ENCODE data around the gene SLC25A45.
A peak's percentile ranks its signal among the peaks of the same experiment; 100 is the strongest.

Gene SLC25A45

DNA sequence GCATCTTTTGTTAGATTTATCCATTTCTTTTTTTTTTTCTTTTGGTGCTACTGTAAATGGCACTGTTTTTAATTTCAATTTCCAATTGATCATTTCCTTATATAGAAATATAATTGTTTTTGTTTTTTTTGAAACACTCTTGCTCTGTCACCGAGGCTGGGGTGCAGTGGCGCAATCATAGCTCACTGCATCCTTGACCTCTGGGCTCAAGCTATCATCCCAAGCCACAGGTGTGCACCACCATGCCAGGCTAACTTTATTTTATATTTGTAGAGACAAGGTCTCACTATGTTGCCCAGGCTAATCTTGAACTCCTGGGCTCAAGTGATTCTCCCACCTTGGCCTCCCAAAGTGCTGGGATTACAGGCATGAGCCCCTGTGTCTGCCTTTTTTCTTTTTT is 20.3 kb upstream of the SLC25A45 start:
- DNase-seq, result no peak

DNA sequence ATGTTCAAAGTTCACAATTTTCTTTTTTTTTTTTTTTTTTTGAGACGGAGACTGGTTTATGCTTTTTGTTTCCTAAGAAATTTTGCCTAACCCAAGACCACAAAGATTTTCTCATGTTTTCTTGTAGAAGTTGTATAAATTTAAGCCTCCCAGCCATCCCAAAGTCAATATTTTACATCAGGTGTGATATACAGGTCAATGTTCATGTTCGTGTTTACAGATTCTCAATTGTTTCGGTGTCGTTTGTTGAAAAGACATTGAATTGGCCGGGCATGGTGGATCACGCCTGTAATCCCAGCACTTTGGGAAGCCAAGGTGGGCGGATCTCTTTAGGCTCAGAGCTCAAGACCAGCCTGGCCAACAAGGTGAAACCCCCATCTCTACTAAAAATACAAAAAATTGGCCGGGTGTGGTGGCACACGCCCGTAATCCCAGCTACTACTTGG is 19.4 kb upstream of the SLC25A45 start:
- DNase-seq, result no peak

DNA sequence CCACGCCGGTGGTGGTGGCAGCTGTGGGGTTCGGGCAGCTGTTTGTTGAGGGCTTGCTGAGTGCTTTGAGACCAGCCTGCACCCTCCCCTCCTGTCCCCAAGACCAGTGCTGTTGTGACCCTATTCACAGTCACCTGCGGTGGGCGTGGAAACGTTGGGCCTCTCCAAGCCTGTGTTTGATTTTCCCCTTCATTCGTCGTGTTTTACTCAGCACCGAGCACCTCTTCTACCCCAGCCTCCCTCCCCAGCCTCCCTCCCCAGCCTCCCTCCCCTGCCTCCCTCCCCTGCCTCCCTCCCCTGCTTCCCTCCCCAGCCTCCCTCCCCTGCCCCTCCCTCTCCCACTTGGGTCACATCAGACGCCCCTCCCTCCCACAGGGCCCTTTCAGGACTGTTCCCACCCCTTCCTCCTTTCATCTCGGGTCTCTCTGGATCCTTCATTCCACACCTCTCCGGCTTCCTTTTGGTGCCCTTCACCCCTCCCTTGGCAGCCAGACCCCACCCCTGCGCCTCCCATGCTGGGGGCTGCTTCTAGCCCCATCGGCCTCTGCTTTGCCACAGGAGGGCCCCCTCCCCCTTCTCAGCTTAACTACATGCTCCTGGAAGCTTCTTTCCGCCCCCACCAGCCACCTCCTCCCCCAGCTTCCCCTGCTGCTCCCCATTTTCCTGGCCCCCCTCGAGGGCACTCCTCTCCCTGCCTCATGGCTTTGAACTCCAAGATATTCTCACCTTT is 18.8 kb upstream of the SLC25A45 start:
- no peak for DNase-seq

DNA sequence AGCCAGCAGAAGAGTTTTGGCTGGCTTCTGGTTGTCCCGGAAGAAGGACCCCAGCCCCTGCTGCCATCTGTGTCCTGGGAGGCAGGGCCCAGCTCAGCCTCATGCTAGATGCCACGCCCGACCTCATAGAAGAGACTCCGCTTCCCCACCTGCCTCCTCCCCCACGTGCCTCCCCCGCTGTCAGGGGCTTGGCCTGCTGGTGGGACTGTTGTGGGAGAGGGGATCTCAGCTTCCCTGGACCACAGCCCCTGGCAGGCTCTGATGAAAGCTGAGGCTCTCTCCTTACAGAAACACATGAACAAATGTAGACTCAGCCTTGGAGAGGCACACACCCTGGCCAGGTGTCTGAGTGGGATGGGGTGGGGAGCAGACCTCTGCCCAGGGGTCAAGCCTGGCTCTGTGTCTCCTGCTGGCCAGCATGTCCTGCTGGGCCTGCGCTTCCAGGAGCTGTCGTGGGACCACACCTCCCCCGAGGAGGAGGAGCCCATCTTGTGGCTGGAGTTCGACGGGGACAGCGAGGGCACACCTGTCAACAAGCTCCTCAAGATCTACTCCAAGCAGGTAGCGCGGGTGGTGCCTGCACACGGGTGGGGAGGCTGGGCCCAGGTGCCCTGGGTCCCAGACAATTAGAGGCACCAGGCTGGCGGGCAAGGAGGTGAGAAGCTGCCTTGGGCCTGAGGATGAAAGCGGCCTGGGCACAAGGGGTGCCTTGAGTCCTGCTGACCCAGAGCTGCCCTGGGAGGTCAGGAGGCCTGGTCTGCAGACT is 18.0 kb upstream of the SLC25A45 start:
- DNase-seq, result no peak

DNA sequence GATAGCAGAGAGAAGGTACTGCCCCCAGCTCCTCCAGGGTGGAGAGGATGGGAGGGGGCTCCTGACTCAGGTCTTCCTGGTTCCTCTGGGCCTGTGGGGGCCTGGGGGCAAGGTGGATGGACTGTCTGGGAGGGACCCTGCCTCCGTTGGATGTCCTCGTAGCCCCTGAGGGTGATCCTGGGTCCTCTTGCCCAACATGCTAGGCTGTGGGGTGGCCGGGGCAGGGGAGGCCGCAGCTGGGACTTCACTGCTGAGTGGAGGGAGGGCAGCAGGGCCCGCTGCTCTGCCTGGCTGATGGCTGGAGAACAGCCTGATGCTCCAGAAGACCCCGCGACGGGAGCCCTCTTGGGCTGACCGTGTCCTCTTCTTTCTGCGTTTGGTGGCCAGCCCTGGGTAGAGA is 17.4 kb upstream of the SLC25A45 start:
- no peak for DNase-seq

DNA sequence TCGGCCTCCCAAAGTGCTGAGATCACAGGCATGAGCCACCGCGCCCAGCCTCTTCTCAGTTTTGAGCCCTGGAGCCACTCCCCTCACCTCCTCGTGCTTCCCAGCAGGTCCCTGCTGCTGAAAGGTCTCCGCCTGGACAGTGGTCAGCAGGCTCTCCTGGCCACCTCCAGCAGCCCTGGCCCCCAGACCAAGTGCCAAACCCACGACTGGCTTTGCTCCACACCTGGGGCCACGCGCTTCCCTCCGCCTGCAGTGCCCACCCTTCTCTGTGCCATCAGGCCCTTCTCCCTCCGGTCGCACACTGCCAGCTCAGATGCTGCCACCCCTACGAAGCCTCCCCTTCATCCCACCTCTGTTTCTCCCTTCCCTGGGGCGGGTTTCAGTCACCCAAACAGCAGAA is 16.8 kb upstream of the SLC25A45 start:
- no peak for DNase-seq

DNA sequence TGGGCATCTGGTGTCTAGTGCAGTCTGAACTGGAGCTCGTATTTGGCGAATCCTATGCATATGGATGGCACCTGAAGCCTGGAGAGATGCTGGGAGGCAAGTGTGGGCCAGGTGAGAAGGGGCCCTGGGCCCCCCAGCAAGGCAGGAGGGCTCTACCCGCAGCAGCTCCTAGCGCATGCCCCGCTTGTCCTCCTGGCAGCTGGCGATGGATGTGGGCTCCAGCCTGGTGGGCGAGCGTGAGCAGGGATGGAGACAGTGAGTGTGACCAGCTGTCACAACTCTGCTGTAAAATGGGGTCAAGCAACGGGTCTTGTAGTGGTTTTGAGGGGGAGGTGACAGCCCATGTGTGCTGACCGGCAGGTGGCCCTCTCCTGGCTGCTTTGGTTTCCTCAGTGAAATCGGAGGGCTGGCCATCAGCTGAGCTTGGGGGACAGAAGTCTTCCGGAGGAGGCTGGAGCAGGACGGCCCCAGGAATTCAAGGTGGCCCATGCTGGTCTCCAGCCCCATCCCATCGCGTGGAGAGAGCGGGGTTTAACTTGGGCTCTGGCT is 16.0 kb upstream of the SLC25A45 start:
- no peak for DNase-seq

DNA sequence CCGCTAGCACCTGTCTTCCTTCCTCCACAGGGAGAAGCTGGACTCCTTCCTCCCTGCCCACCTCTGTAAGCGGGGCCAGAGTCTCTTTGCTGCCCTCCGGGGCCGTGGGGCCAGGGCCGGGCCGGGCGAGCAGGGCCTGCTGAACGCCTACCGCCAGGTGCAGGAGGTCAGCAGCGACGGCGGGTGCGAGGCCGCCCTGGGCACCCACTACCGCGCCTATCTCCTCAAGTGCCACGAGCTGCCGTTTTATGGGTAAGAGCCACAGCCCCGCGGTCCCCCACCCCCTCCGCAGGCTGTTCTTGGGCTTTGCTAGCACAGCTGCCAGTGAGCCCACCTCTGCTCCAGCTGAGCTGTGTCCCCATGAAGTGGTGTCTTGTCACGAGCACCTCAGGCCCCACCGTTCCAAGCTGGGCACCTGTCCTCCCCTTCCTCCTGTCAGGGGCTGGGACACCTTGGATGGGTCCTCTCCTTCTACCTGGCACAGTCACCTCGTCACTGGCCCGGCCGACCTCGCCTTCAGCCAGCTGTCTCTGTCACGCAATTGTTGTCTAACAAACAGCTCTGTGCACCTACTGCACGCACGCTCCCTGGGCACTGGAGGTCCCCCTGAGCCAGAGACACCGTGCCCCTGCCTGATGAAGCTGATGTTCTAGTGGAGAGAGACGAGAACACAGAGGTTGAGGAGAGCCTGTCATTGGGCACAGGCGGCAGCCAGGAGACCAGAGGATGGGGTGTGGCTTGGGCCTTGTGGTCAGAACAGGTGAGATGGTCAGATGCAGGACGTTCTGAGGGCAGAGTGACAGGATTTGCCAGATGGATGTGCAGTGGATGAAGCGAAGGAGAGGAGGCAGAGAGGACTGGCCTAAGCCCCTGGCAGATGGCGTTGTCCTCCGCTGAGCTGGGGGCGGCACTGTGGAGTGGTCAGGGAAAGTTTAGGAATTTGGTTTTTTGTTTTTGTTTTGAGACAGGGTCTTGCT is 14.6 kb upstream of the SLC25A45 start:
- DNase-seq, result no peak

DNA sequence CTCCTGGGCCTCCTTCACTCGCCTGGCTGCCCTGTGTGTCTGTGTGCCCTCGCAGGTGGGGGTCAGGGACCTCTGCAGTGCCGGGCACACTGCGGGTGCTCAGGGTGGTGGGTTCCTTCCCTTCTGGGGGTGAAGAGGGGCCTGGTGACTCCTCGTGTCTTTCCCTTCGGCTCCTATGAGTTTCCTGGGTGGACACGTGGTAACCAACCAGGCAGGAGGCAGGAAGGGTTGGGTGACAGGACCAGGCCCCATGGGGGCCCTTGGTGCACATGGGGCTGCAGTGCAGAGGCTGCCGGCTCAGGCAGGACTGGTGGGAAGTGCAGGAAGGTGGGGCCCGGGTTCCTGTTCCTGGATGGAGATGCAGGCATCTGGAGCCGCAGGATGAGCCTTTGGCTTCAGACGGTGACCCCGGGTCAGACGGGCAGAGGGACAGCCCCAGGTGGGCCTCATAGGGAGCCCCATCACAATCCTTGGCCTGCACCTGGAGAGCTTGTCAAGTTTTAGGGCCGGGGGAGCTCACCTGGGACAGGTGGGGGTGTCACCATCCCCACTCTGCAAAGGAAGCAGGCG is 13.6 kb upstream of the SLC25A45 start:
- DNase-seq, result no peak

DNA sequence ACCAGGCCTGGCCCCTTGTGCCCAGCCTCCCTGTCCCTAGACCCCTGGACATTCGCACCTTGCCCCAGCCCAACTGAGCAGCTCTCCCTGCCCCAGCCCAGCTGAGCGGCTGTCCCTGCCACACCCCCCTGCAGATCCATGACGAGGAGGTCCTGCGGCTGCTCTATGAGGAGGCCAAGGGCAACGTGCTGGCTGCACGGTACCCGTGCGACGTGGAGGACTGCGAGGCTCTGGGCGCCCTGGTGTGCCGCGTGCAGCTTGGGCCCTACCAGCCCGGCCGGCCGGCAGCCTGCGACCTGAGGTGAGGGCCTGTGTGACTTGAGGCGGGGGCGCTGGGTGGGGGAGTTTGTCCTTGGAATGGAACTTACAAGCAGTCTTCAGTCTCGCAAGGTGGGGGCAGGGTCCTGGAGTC is 11.7 kb upstream of the SLC25A45 start:
- DNase-seq, result no peak

DNA sequence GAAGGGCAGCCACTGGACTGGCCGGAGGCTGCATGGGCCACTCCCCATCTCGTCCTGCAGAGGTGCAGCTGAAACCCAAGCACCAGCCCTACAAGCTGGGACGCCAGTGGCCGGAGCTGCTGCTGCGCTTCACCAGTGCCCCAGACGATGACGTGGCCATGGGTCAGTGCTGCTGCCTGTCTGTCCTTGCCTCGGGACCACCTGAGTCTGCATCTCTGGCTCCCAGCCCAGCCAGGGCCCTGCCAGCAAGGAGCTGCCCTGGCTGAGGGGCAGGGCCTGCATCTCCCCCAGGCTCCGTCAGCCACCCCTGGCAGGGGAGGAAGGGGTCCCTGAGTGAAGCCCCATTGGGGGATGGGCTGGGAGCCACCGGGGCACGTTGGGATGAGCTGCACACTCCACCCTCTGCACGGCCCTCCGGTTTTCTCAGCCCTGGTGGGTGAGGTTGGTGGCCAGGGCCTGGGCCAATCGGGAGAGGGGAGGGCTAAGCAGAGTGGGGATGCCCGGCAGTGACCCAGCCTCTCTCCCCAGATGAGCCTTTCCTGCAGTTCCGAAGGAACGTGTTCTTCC is 11.2 kb upstream of the SLC25A45 start:
- DNase-seq, result no peak

DNA sequence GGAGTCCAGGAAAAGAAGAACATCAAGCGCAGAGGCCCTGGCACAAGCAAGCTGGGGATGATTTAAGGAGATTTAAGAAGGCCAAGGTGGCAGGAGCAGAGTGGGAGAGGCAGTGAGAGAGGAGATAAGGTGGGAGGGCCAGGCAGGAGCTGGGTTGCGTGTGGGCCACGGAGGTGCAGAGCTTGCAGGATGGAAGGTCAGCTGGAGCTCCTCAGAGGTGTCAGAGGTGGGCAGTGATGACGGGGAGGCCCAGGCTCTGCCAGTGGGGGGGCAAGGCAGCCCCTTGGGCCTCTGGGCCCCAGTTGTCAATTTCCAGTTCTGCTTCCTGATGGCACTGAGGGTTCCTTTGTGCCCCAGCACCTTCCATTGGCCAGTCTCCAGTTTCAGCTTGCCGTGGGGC is 10.5 kb upstream of the SLC25A45 start:
- no peak for DNase-seq

DNA sequence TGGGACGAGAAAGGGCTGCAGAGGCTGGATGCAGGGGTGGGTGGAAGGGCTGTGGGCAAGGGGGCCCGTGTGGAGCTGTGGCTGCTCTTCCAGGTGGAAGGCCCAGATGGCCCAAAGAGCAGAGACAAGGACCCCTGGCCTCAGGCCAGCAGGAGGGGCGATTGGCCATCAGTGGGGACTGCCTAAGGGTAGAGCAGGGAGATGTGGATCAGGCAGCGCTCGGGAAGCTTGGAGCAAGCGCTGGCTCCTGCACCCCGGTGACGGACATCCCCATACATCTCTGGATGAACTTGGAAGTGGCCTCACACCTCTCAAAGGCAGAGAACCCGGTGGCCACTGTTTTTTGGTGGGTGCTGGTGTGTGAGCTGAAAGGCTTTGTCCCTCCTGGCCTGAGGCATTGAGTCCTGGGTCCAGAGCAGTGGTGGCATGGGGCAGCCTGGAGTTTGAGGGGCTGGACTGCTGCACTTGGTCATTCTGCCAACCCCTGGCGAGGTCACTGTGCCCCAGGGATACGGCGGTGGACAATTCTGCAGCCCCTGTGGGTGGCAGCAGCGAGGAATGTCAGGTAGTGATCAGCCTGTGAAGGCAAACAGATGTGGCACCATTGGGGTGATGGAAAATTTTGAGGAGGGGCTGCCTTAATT is 9.9 kb upstream of the SLC25A45 start:
- DNase-seq, result no peak

DNA sequence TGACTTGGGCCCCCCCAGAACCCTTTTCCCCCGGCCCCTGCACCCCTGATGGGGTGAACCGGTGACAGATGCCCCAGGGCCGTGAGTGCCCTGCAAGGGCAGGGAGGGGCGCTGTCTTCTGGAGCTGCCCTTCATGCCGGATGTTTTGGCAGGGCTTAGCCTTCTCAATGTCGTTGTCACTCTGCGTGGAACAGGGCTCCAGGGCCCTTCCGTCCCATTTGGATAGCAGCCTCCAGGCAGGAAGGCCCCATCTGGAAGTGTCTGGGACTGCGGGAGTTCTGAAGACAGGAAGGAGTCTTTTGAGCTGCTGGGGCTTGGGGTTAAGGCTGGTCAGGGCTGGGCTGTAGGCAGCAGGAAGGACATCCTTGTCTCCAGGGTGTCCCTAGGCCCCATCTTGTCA is 8.6 kb upstream of the SLC25A45 start:
- DNase-seq, result no peak

DNA sequence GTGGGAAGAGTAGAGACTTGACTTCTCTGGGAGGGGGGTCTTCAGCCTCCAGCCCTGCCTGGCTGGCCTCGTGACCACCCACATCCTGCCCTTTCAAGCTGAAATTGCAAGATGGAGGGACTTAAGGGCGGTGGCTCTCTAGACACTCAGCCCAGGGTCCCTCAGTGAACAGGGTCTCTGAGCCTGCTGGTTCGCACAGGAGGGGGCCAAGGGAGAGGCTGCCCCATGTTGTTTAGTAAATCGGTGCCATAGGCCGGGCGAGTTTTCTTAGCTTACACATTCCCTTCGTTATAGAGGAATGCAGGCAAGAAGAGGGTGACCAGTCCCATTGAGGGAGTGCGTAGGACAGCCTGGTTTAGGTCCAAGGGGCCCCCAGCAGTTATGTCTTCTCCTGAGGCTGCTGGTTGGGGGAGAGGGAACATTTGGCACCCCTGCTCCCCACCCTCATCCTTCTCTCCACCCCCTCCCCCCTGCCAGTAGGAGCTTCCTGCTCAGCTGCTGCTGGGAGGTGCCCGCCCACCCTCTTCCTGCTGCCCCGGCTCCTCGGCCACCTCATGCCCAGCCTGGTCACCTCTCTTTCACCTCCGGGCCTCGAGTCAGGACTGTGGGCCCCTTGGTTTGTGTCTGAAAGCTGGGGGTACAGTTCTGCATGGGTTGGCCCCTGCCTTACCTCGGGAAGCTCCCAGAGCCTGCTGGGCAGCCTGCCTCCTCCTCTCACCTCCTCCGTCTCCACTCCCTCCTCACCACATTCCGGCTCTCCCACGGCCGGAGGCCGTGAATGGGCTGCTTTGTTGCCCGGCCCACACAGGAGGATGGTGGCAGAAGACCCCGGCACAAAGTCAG is 7.9 kb upstream of the SLC25A45 start:
- no peak for DNase-seq

DNA sequence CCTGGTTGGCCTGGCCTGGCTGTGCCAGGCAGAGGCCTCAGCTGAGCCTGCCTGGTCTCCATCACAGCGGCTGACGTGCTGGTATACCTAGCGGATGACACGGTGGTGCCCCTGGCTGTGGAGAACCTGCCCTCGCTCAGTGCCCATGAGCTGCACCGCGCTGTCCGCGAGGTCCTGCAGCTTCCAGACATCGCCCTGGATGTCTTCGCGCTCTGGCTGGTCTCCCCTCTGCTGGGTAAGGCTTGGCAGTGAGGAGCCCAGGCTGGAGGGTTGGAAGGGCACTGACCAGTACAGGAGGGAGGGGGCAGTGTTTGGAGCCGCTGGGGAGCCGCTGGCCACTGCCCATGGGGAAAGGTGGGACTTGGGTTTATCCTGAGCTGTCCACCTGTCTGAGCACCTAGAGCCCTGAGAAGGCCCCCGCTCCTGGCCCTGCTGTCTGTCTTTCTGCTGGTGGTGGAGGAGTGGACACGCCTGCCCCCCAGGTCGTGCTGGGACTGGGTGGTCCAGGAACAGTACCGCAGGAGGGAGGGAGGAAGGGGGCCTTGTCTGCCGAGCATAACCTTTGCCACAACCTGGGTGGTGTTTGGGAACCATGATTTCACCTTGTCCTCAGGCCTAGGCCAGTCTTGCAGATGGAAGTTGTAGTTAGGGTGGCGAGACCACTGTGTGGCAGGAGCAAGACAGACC is 7.0 kb upstream of the SLC25A45 start:
- DNase-seq, result no peak

DNA sequence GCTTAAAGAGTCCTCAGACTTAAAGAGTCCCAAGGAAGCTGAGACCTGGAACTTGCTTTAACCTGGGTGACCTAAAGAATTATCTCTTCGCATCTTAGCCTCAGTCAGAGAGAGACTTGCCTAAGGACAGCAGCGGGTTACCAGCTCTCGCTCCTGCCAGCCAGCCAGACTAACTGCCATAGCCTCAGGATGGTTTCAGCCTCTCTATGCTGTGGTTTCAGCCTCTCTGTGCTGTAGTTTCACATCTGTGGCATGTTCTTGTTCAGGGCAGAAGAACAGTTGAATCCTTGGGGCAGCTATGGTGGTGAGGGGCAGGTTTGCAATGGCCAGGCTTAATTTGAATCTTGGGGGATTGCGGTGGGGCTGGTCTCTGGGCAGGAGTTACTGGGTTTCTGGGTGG is 6.3 kb upstream of the SLC25A45 start:
- no peak for DNase-seq

DNA sequence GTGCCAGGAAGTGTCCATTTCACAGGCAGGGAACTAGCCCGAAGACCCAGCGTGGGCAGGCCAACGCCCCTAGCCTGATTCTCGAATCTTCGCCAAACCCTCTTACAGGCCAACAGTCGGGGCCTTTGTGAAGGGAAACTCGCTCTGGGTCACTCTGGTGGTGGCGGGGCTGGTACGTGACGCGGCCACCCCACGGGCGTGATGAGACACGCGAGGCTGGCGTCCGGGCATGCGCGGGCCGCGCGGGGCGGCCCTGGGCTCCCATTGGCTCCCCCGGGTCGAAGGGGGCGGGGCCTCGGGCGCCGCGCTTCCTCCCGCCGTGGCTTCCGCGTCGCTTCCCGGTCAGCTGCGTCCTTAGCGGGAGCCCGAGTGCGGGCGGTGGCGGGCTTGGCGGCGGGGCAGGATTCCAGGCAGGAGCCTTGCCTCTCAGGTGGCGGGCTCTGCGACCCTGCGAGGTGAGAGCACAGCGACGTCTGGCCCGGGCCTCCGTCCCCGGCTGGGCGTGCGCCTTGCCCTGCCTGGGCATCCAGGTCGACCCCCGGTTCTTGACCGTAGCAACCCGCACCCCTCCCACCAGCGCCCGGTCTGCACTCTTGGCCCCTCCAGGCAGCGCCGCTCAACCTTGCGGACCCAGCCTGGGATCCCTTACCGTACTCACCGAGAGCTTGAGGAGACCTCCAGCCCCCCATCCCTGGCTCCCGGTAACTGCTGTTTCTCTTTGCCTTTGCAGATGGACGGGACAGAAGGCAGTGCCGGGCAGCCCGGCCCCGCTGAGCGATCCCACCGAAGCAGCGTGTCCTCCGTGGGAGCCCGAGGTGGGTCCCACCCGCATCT is 4.1 kb upstream of the SLC25A45 start, which contains the start of gene FRMD8:
TSS of gene FRMD8 (plus strand) at position 331 of the 834 bp plus-strand sequence. CDS start at position 731, 400 bp downstream.
- peak; percentile 77 for DNase-seq

DNA sequence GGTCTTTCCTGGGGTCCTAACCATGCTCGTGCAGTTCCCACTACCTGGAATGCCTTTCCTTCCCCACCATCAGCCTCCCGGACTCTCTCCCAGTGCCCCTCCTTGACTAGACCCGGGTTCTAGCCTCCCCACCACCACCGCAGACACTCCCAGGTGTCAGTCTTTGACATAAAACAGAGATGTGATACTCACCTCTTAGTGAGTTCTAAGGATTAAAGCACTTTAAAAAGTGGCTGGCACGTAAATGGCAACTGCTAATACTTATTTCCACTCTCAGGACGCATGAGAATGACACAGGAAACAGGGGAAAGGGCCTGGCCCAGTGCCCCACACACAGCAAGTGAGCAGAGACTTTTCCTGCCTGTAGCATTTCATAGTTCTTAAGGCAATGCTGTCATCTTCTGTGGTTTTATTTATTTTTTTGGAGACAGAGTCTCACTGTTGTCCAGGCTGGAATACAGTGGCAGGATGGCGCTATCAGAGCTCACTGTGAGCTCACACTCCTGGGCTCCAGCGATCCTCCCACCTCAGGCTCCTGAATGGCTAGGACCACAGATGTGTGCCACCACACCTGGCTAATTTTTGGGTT is 1.9 kb upstream of the SLC25A45 start:
- no peak for DNase-seq
